GM21360 (cell line): ENCODE data around the gene PCDHGB6.
A peak's percentile ranks its signal among the peaks of the same experiment; 100 is the strongest.
"Not testable (repeated sequence)": the region's sequence is repeated elsewhere in the genome, so short reads cannot be mapped to it uniquely, and the experiment has no call there.

Experiments
- ATAC-seq: cut with Tn5 transposase; IDR thresholded peaks from one replicate; pipeline ENCODE4 v1.9.1; 2021; ENCODE audit warnings: mild to moderate bottlenecking, moderate library complexity; ENCODE audit not compliant: unreplicated experiment

PCDHGB6 gene

GRCh38 chr5:141407790-141408505 is at the start of gene PCDHGB6:
Gene PCDHGB6, plus strand, starts transcription at chr5:141408021. Its CDS starts 182 bp downstream, at chr5:141408203.
- ATAC-seq = peak; percentile 86

GRCh38 chr5:141359790-141360426 is 47.9 kb upstream of the PCDHGB6 start, which contains the start of gene PCDHGB2:
Gene PCDHGB2, plus strand, starts transcription at chr5:141359994. Its CDS starts 142 bp downstream, at chr5:141360136.
- peak; percentile 62 for ATAC-seq

GRCh38 chr5:141360685-141361084 is 47.1 kb upstream of the PCDHGB6 start:
- ATAC-seq = no peak

GRCh38 chr5:141362719-141363118 is 45.1 kb upstream of the PCDHGB6 start:
- ATAC-seq = no peak

GRCh38 chr5:141363952-141364660 is 43.7 kb upstream of the PCDHGB6 start, which contains the start of gene PCDHGA5:
Gene PCDHGA5, plus strand, starts transcription at chr5:141364162. Its CDS starts 169 bp downstream, at chr5:141364331.
- no peak for ATAC-seq

GRCh38 chr5:141366016-141366896 is 41.6 kb upstream of the PCDHGB6 start:
- ATAC-seq = no peak

GRCh38 chr5:141369994-141370848 is 37.6 kb upstream of the PCDHGB6 start, which contains the start of gene PCDHGB3:
Gene PCDHGB3, plus strand, starts transcription at chr5:141370242. Its CDS starts 153 bp downstream, at chr5:141370395.
- ATAC-seq = peak; percentile 99

GRCh38 chr5:141371572-141372475 is 36.0 kb upstream of the PCDHGB6 start:
- no peak for ATAC-seq

- no peak for ATAC-seq
These were observed 34.0 kb upstream of the PCDHGB6 start, which contains the start of gene PCDHGA6 for GRCh38 chr5:141373673-141374317. Gene PCDHGA6, plus strand, starts transcription at chr5:141373891. Its CDS starts 193 bp downstream, at chr5:141374084.

- ATAC-seq = no peak
These were observed 33.2 kb upstream of the PCDHGB6 start for GRCh38 chr5:141374627-141375026.

GRCh38 chr5:141375444-141376155 is 32.2 kb upstream of the PCDHGB6 start:
- not testable (repeated sequence) for ATAC-seq

GRCh38 chr5:141382469-141383294 is 25.1 kb upstream of the PCDHGB6 start, which contains the start of gene PCDHGA7:
Gene PCDHGA7, plus strand, starts transcription at chr5:141382742. Its CDS starts 158 bp downstream, at chr5:141382900.
- ATAC-seq = peak; percentile 73

- ATAC-seq = no peak
These were observed 24.5 kb upstream of the PCDHGB6 start for GRCh38 chr5:141383345-141383744.

GRCh38 chr5:141384471-141385267 is 23.2 kb upstream of the PCDHGB6 start:
- ATAC-seq = no peak

GRCh38 chr5:141387557-141388311 is 20.1 kb upstream of the PCDHGB6 start, which contains the start of gene PCDHGB4:
Gene PCDHGB4, plus strand, starts transcription at chr5:141387698. Its CDS starts 187 bp downstream, at chr5:141387885.
- ATAC-seq = peak; percentile 84
